GM12891 (cell line): ENCODE measurements around the gene ZNF383.

ENCODE experiments used
- POLR2AphosphoS5 ChIP-seq: IDR thresholded peaks from 2 replicates; pipeline ENCODE4 v1.6.1; 2011; ENCODE audit warnings: low read depth, low read length, control low read depth
- SPI1 ChIP-seq: IDR thresholded peaks from 2 replicates; pipeline ENCODE4 v1.6.1; 2011; ENCODE audit warnings: low read depth, low read length, control low read depth

- TF ChIP-seq POLR2AphosphoS5 (no peak), SPI1 (no peak)
Observed at GRCh38 chr19:37217480-37217774, 587 bp upstream of the ZNF383 start.
